ENCODE results near the gene SELENOP. TPM values are rescaled to one million over a fixed set of nuclear protein-coding genes. Genes with fewer than 3 reads are reported as not detected.

Gene SELENOP
- total and polyA plus RNA-seq, 9 of the 15 experiments (the other 6 are each of a cell fraction or from before 2014, with no cell fraction given), result 3.2 to 6.3 (median 4.5) TPM

DNA sequence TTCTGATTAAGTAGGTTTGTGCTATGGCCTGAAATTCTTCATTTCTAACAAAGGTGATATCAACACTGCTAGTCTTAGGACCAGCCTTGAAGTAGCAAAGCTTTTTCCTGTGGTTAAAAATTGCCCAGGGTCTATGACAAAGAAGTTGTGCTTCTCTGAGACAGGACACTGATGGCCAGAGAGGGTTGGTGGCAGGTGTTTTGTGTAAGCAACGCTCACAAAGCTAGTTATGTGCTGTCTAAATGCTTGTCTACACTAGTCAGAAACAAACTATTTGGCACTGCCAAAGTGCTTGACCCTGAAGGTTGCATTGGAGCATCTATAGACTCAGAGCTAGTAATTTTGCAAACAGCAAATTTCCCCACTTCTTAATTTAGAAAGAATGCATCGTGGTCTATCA, 44.1 kb upstream of the SELENOP start:
- BruUV-seq (replicated peaks), result no TSS peak
- CTCF ChIA-PET (ENCODE audit: low intra/inter-chr PET ratio), result no interaction called here
- 13% methylated on average over 2 of the region's 2 CpGs for WGBS (ENCODE audit: insufficient coverage, low coverage, missing lambda C conversion rate)
- TF ChIP-seq HIVEP1 (CRISPR knock-in tag; IDR thresholded peaks at IDR 0.05) (no peak), ZNF507 (tag; conservative IDR thresholded peaks at IDR 0.05) (no peak), KLF16 (IDR thresholded peaks at IDR 0.05) (no peak), ZNF143 (CRISPR knock-in tag; IDR thresholded peaks at IDR 0.05) (no peak)
- DNase-seq (ENCODE audit: extremely low read depth in 1 of 4, low spot score in 3 of 4) (no peak), FAIRE-seq (no peak), ATAC-seq (no peak)
- H3K4me3 ChIP-seq, result no peak overlapping the region
- POLR2A ChIA-PET, result no interaction called here
- no peak overlapping the region for H3K27ac ChIP-seq (ENCODE audit: extremely low read depth, low read depth, low read length)
- H3K9ac ChIP-seq (ENCODE audit: insufficient read depth in 1 of 2, low read depth in 2 of 2, low read length in 2 of 2), result no peak overlapping the region
- peaks cover 0 to 22% of the 10 kb centered on the region in 2 experiments for H3K4me1 ChIP-seq (replicated peaks in 1 of 2; ENCODE audit: control insufficient read depth in 2 of 2, insufficient read depth in 2 of 2, low read length in 2 of 2)
- in situ Hi-C loops (cut with MboI), result no loop called here
- H3K4me2 ChIP-seq (ENCODE audit: insufficient read depth, low read length), result no peak overlapping the region
- no peaks in the 10 kb centered on the region for H3K36me3 ChIP-seq (ENCODE audit: control insufficient read depth, insufficient read depth, low read length)
- H3K27me3 ChIP-seq (ENCODE audit: control insufficient read depth in 2 of 2, insufficient read depth in 2 of 2, low read length in 2 of 2), result no peaks in the 10 kb centered on the region
- H2AFZ ChIP-seq (ENCODE audit: low read depth, low read length), result no peak overlapping the region
- intact Hi-C loops (cut with micrococcal nuclease), result no loop called here
- H4K20me1 ChIP-seq (replicated peaks; ENCODE audit: control insufficient read depth, insufficient read depth, low read length), result no peaks in the 10 kb centered on the region
- H3K9me3 ChIP-seq (replicated peaks; ENCODE audit: control insufficient read depth, insufficient read depth, low read depth, low read length), result no peaks in the 10 kb centered on the region
- H3K9me1 ChIP-seq (ENCODE audit: control insufficient read depth, insufficient read depth, low read length), result no peaks in the 10 kb centered on the region
- H3K79me2 ChIP-seq (ENCODE audit: control insufficient read depth, insufficient read depth, low read length), result no peaks in the 10 kb centered on the region

DNA sequence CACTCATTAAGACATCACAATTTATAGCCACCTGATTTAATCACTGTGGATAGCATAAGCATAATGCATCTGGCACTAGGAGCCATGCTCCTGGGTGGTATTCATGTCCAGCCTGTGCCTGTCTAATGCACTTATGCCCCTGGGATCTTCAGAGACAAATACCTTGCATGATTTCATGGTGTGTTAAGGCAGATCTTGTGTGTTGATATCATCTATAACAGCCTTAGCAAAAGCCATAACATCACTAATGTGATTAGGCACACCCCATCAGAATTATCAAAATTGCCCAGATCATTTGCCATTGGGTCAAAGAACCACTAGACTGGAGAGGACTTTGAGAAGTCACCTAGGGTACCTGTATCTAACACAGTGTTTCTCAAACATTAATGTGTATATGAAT, 43.7 kb upstream of the SELENOP start:
- Histone ChIP-seq H3K9me1 (ENCODE audit: control insufficient read depth, insufficient read depth, low read length) (no peaks in the 10 kb centered on the region), H3K9me3 (replicated peaks; ENCODE audit: control insufficient read depth, insufficient read depth, low read depth, low read length) (no peaks in the 10 kb centered on the region), H3K4me3 (no peak overlapping the region), H4K20me1 (replicated peaks; ENCODE audit: control insufficient read depth, insufficient read depth, low read length) (no peaks in the 10 kb centered on the region), H3K27me3 (ENCODE audit: control insufficient read depth in 2 of 2, insufficient read depth in 2 of 2, low read length in 2 of 2) (no peaks in the 10 kb centered on the region), H3K36me3 (ENCODE audit: control insufficient read depth, insufficient read depth, low read length) (no peaks in the 10 kb centered on the region), H3K9ac (ENCODE audit: insufficient read depth in 1 of 2, low read depth in 2 of 2, low read length in 2 of 2) (no peak overlapping the region), H3K27ac (ENCODE audit: extremely low read depth, low read depth, low read length) (no peak overlapping the region), H3K4me1 (replicated peaks in 1 of 2; ENCODE audit: control insufficient read depth in 2 of 2, insufficient read depth in 2 of 2, low read length in 2 of 2) (peaks cover 0 to 22% of the 10 kb centered on the region in 2 experiments), H2AFZ (ENCODE audit: low read depth, low read length) (no peak overlapping the region), H3K79me2 (ENCODE audit: control insufficient read depth, insufficient read depth, low read length) (no peaks in the 10 kb centered on the region), H3K4me2 (ENCODE audit: insufficient read depth, low read length) (no peak overlapping the region)
- intact Hi-C loops (cut with micrococcal nuclease), result no loop called here
- ChIA-PET CTCF (ENCODE audit: low intra/inter-chr PET ratio) (no interaction called here), POLR2A (no interaction called here)
- TF ChIP-seq ZNF316 (IDR thresholded peaks at IDR 0.05) (no peak), CEBPB (tag; IDR thresholded peaks at IDR 0.05) (no peak), PTRF (tag; IDR thresholded peaks at IDR 0.05) (no peak), MCM2 (IDR thresholded peaks at IDR 0.05; ENCODE audit: low read depth) (no peak), PHF8 (IDR thresholded peaks at IDR 0.05; ENCODE audit: borderline replicate concordance, low read length) (no peak), SMAD3 (CRISPR knock-in tag; conservative IDR thresholded peaks at IDR 0.05) (no peak), MAFK (IDR thresholded peaks at IDR 0.05; ENCODE audit: low read length) (no peak), ZNF253 (CRISPR knock-in tag; conservative IDR thresholded peaks at IDR 0.05) (no peak)
- TF ChIP-seq, protein P1, sequence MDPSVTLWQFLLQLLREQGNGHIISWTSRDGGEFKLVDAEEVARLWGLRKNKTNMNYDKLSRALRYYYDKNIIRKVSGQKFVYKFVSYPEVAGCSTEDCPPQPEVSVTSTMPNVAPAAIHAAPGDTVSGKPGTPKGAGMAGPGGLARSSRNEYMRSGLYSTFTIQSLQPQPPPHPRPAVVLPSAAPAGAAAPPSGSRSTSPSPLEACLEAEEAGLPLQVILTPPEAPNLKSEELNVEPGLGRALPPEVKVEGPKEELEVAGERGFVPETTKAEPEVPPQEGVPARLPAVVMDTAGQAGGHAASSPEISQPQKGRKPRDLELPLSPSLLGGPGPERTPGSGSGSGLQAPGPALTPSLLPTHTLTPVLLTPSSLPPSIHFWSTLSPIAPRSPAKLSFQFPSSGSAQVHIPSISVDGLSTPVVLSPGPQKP (CRISPR knock-in tag; IDR thresholded peaks at IDR 0.05), result no peak
- TF ChIP-seq, protein P2, sequence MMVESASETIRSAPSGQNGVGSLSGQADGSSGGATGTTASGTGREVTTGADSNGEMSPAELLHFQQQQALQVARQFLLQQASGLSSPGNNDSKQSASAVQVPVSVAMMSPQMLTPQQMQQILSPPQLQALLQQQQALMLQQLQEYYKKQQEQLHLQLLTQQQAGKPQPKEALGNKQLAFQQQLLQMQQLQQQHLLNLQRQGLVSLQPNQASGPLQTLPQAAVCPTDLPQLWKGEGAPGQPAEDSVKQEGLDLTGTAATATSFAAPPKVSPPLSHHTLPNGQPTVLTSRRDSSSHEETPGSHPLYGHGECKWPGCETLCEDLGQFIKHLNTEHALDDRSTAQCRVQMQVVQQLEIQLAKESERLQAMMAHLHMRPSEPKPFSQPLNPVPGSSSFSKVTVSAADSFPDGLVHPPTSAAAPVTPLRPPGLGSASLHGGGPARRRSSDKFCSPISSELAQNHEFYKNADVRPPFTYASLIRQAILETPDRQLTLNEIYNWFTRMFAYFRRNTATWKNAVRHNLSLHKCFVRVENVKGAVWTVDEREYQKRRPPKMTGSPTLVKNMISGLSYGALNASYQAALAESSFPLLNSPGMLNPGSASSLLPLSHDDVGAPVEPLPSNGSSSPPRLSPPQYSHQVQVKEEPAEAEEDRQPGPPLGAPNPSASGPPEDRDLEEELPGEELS (CRISPR knock-in tag; IDR thresholded peaks at IDR 0.05; ENCODE audit: borderline replicate concordance), result no peak
- BruUV-seq (replicated peaks), result no TSS peak
- FAIRE-seq, result no peak
- in situ Hi-C loops (cut with MboI), result no loop called here
- DNase-seq (ENCODE audit: extremely low read depth in 1 of 4, low spot score in 3 of 4), result no peak
- no peak for ATAC-seq

Measured in K562 (cell line).